ENCODE data around the gene GUCY2C.

GUCY2C gene

GRCh38 chr12:14619741-14620501, 76.5 kb downstream of the GUCY2C start:
- DNase-seq = no peak

- no peak for DNase-seq
These were observed 77.4 kb downstream of the GUCY2C start for GRCh38 chr12:14618983-14619382.

GRCh38 chr12:14614704-14615121, 81.7 kb downstream of the GUCY2C start:
- DNase-seq = no peak

GRCh38 chr12:14613718-14614117, 82.7 kb downstream of the GUCY2C start:
- DNase-seq = no peak

GRCh38 chr12:14612898-14613445, 83.4 kb downstream of the GUCY2C start:
- no peak for DNase-seq

GRCh38 chr12:14612250-14612649, 84.1 kb downstream of the GUCY2C start:
- DNase-seq = no peak

- DNase-seq = no peak
These were observed 84.7 kb downstream of the GUCY2C start for GRCh38 chr12:14611640-14612203.

- no peak for DNase-seq
These were observed 88.8 kb downstream of the GUCY2C start for GRCh38 chr12:14607568-14607967.

GRCh38 chr12:14605401-14605989, 90.9 kb downstream of the GUCY2C start:
- DNase-seq = no peak

- no peak for DNase-seq
These were observed 94.5 kb downstream of the GUCY2C start for GRCh38 chr12:14601692-14602478.

- DNase-seq = no peak
These were observed 98.9 kb downstream of the GUCY2C start for GRCh38 chr12:14597480-14597879.

- no peak for DNase-seq
These were observed 104.7 kb downstream of the GUCY2C start for GRCh38 chr12:14591719-14592118.

GRCh38 chr12:14589169-14590004, 107.0 kb downstream of the GUCY2C start:
- DNase-seq = no peak

- no peak for DNase-seq
These were observed 107.8 kb downstream of the GUCY2C start for GRCh38 chr12:14588571-14588970.

- no peak for DNase-seq
These were observed 117.8 kb downstream of the GUCY2C start for GRCh38 chr12:14578646-14579045.

GRCh38 chr12:14577344-14577743, 119.1 kb downstream of the GUCY2C start:
- DNase-seq = no peak

- no peak for DNase-seq
These were observed 119.5 kb downstream of the GUCY2C start for GRCh38 chr12:14576896-14577295.

- DNase-seq = no peak
These were observed 120.8 kb downstream of the GUCY2C start for GRCh38 chr12:14575585-14575984.

GRCh38 chr12:14573118-14573517, 123.3 kb downstream of the GUCY2C start:
- DNase-seq = no peak

- DNase-seq = no peak
These were observed 124.0 kb downstream of the GUCY2C start for GRCh38 chr12:14572401-14572800.

- no peak for DNase-seq
These were observed 124.6 kb downstream of the GUCY2C start for GRCh38 chr12:14571779-14572178.

GRCh38 chr12:14570231-14570630, 126.2 kb downstream of the GUCY2C start:
- DNase-seq = no peak
